MM.1S (cell line): ENCODE results near the gene ECHS1.

Experiments
- CTCF ChIP-seq: fragments of 300-600 bp; sonication (generic); IDR thresholded peaks from 2 replicates; pipeline ENCODE4 v1.5.1; 2016; ENCODE audit warnings: antibody characterized with exemption, low read length, mixed read lengths
- EZH2 ChIP-seq: fragments of 300-600 bp; sonication (generic); optimal IDR thresholded peaks from 2 replicates; pipeline ENCODE3; 2017; ENCODE audit warnings: low read depth, mild to moderate bottlenecking, antibody characterized with exemption, low read length, mixed read lengths

- no peak for TF ChIP-seq CTCF
- no peak for TF ChIP-seq EZH2
Observed at GRCh38 chr10:133418289-133418993, 45.3 kb upstream of the ECHS1 start.
